ENCODE results near the gene NTNG1.
"Not testable (repeated sequence)": the region's sequence is repeated elsewhere in the genome, so short reads cannot be mapped to it uniquely, and the experiment has no call there.

Gene NTNG1

DNA sequence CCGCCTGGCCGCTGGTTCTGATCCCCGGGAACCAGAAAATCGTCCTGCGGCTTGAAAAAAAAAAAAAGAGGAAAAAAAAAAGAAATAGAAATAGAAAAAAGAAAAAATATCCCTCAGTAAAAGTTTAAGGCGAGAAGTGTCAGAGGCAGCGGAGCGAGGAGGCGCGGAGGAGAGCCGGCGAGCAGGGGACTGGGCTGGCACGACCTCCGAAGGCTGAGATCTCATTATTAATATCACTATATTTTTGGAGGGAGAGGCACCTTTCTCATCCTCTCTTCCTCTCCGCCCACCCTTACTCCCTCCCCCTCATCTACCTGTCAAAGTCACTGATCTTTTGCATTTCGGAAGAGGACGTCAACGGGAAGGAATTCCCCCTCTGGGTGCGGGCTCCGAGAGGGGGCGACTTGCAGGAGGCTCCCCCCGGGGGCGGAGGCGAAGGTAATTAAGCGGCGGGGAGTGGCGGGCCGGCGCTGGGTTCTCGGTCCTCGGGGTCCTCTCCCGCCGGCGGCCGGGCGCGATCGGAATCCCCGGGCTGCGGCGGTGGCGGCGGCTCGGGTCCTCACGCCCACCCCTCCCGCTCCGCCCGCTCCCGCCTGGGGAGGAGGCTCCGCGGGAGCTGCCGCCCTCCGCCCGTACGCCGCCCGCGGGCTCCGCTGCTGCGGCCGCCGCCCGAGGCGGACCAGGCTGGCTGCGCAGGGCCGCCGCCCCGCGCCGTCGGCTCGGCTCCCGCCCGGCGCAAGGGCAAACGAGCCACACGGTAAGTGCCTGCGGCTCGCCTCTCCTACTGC lies at the start of gene NTNG1:
TSS of gene NTNG1 (plus strand) at position 337 of the 788 bp plus-strand sequence.
- peak in 27 of 42 donors; percentile 5 to 61 (median 22) for DNase-seq
- intact Hi-C loops (cut with DNase I): no loop called here

DNA sequence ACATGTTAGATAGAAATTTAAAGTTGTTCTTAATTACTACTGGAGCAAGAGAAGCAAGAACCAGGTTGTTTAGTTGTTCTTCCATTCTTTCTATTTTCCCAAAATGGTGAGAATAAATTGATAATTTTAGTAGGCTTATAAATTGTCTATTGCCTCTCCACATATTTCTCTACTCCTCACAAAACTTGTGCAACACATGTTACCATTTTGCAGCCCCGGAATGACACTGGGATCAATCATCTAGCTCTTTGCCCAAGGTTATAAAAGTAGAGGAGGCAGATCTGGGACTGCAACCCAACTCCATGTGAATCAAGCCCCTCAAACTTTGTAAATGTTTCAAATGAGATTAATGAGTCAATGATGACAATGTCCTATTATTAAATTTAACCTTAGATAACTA lies 49.4 kb upstream of the NTNG1 start:
- intact Hi-C loops (cut with DNase I): no loop called here
- DNase-seq: no peak

DNA sequence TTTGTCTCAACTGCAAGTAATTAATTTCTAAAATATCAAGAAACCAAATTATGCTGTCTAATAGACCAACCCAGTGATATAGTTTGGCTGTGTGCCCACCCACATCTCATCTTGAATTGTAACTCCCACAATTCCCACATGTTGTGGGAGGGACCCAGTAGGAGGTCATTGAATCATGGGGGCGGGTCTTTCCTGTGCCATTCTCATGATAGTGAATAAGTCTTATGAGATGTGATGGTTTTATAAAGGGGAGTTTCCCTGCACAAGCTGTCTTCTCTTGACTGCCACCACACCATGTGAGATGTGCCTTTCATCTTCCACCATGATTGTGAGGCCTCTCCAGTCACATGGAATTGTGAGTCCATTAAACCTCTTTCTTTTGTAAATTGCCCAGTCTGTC lies 47.4 kb upstream of the NTNG1 start:
- intact Hi-C loops (cut with DNase I); DNase-seq: not testable (repeated sequence)

DNA sequence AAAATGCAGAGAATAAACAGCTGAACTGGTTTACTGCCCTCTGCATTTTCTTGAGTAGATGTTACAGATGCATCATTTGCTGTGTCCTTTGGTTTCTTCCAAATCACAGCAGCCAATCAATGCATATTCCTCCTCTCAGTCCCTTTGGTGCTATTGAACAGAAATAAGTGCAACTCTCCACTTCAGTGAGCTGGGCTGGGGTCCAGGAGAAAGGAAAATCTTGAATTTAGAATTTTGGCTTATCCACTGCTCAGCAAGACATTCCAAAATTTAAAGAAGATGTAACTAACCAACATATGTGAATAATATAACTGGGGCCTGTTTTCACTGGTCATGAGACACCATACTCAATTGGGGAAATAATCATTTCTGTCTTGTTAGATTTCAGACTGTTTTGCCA lies 45.2 kb upstream of the NTNG1 start:
- no peak for DNase-seq
- intact Hi-C loops (cut with DNase I): no loop called here

DNA sequence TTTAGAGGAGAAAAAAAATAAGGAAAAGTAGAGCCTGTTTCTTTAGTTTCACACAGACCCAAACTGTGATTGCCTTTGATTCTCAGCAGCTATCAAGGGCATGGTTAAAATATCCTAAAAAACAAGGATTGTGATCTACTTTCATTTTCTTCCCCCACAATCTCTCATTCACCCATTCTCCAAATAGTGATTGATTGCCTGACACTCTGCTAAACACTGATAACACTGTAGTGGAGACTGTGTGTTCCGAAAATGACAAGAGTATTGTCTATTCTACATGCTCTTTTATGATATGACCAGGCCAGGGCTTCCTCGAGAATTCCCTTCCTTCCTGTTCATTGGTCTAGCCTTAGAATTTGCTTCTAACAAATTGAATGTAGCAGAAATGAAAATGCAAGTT lies 44.1 kb upstream of the NTNG1 start:
- intact Hi-C loops (cut with DNase I): no loop called here
- DNase-seq: no peak

DNA sequence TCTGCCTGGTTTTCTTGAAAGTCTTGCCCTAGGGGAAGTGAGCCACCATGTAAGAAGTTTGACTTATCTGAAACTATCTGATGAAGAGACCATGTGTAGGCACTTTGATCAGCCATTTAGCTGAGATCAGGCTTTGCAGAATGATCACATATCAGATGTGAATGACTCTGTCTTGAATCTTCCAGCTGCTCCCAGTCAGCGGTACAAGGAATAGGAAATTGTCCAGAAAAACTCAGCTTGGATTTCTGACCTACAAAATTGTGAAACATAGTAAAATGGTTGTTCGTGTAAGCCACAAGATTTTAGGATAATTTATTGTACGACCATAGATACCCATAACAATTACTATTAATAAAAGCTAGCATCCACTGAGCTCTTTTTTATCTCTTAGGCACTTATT lies 41.9 kb upstream of the NTNG1 start:
- no peak for DNase-seq

DNA sequence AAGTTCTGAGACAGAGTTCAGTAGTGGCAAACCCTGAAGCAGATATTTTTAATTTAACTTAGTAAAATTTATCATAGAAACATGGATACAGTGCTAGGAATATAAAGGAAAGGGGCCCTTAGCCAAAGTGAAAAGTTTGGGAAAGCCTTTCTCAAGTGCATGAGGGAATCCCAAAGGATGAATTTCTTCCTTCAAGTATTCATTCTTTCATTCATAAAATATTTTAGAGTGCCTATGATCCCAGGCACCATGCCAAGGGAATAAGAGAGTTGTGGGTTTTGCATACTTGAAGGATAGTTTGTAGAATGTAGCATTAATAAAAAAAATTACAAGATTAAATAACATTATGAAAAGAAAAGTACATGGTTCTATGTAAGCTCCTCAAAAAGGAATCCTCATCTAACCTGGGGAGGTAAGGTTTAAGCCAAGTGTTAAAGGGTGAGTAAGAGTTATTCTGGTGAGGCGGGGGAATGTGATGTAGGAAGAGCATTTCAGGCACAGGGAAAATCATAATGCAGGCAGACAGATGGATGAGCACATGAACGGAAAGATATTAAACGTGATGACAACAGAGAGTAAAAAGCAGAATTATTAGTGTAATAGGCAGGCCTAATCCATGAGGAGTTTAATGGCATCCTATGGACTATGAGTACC lies 40.4 kb upstream of the NTNG1 start:
- DNase-seq: no peak
- intact Hi-C loops (cut with DNase I): no loop called here

More for the DNA sequence above, 41.9 kb upstream of the NTNG1 start:
- intact Hi-C loops (cut with DNase I): no loop called here

DNA sequence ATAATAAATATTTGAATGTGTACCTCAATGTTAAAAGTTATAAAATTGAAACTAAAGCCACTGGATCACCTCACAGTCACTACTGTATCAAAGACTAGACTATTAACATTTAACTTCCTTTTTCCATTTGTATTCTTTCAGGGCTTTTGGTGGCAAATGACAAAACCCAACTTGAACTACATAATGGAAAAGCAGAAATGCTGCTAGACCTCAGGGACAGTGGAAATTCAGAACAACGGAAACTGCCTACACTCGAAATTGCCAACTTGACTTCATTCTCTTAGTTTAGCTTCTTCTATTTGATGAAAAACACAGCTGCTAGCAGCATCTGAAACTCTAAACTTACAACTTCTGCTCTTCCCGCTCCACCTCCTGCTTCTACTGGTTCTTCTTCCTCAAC lies 34.9 kb upstream of the NTNG1 start:
- DNase-seq: no peak
- intact Hi-C loops (cut with DNase I): no loop called here

DNA sequence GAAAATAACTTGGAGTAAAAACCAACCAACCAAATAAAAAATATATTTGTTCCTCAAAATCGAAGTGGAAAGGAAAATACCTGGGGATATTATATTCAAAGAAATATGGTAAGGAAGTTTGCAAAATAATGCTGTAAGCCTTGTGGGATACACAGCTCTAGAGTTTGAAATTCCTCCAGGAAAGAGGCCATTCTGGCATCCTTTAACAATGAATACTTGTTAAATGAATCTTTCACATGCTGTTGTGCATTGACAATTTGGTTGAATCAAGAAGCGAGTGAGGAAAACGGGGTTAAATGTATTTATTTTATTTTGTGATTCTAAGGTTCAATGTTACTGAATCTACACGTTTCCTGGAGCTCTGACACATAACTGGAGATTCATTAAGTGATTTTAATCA lies 30.5 kb upstream of the NTNG1 start:
- intact Hi-C loops (cut with DNase I): no loop called here
- no peak for DNase-seq

DNA sequence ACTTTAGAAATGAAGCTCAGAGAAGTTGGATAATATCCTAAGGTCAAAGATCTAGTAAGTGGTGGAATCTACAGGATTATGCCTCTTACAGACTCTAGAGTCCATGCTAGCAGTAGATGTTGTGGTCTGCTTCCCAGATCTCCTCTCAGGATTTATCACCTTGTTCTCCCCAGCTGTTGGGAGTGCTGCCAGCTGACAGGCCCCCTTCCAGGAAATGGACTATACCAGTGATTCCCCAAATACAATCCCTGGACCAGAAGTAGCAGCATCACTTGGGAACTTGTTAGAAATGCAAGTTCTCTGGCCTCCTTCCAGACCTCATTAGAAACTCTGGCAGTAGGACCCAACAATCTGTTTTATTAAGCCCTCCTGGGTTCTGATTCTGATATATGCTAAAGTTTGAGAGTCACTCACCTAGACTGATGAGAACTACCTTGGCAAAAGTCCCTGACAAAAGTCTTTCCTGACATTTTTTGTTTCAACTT lies 24.5 kb upstream of the NTNG1 start:
- intact Hi-C loops (cut with DNase I): no loop called here
- DNase-seq: no peak

DNA sequence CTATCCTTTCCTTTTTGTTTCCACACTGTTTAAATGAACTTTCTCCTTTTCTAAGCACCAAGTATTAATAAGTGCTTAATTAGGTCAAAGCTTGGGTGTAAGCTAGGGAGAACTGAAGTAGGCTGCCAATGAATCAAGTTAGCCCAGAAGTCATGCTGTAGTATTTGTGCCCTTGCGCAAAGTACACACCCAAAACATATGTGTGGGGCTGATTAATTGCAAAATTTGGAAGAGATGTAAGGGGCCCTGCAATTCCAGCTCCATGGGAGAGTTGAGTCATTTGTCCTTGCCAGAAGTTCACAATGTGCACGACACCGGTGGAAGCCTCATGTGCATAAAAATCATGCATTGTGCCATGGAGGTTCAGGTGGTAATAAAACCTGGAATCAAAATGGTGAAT lies 18.6 kb upstream of the NTNG1 start:
- no peak for DNase-seq
- intact Hi-C loops (cut with DNase I): no loop called here

DNA sequence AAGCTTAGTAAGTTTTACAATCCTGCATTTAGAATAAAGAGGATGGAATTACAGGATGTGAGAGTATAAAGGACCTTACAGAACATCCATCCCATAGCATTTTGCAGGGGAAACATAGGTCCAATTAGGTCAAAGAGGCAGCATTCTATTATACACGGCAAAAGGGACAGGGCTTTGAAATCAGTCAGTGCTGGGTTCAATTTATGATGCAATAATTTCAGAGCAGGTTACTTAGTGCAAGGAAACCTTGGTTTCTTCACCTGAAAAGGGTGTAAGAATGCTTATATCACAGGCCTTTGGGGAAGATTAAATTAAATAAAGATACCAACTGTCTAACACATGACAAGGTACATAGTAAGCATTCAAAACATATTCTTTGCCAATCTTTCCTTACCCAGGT lies 17.1 kb upstream of the NTNG1 start:
- no peak for DNase-seq
- intact Hi-C loops (cut with DNase I): no loop called here

DNA sequence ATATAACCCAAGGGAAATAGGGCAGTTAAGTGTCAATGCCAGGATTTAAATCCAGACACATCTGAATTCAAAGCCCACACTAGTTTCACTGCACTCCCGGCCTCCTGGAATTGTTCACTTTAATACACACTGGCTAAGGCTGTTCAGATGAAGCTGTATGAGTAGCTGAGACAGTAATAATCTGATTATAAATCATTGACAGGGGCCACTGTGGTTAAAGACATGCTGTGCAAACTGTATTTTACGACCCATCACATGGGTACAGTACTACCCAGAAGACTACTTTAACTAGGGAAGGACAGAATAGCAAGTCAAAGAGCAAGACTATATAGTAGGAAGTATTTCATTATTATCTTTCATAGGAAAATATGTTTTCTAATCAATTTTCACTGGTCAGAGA lies 16.1 kb upstream of the NTNG1 start:
- intact Hi-C loops (cut with DNase I): no loop called here

DNA sequence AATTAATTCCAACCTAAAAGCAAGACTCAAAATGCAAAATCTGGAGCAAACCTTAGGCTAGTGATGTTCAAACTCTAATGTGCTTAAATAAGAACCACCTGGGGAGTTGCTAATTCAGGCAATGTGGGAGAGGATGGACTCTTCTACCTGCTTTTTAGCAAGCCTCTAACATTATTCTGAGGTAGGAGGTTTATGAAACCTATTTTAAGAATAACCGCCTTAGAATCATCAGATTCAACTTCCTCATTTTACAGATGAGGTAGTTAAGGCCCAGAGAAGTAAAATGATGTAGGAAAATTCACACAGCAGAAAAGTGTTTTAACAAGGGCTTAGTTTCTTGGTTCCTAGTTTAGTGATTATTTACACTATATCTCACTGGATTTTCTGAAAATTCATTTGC lies 8.6 kb upstream of the NTNG1 start:
- intact Hi-C loops (cut with DNase I): no loop called here
- DNase-seq: no peak

More for the DNA sequence above, 16.1 kb upstream of the NTNG1 start:
- DNase-seq: no peak

DNA sequence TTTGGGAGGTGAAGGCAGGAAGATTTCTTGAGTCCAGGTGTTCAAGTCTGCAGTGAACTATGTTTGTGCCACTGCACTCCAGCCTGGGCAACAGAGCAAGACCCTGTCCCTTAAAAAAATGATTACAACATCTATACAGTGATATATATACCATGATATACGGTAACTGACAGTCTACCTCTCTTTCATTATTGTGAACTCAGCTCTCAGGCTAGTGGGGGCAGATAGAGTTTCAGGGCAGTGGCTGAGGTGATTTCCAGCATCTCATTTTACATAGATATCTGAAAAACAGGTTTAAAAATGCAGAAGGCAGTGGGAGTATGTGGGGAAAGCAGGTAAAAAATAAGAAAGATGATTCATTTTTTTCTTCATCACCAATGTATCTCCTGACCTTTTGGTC lies 8.1 kb upstream of the NTNG1 start:
- DNase-seq: no peak
- intact Hi-C loops (cut with DNase I): no loop called here

DNA sequence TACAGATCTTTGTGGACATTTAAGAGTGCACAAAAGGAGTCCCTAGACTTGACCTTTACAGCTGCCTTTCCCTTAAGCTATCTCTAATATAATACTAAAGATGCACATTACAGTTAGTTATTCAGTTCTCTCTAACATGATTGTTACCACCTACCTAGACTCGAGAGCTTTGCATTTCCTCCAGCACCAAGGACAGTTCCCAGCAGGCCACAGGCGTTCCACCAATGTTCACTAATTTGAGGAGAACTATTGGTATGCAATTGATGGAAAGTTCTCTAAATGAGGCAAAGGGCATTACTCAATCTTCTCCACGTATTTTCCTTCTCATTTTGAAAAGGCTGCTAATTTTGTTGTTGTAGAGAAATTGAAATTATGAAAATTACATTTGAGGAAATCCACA lies 5.4 kb upstream of the NTNG1 start:
- peak in 5 of 42 donors; percentile 7 to 38 (median 10) for DNase-seq
- intact Hi-C loops (cut with DNase I): no loop called here

DNA sequence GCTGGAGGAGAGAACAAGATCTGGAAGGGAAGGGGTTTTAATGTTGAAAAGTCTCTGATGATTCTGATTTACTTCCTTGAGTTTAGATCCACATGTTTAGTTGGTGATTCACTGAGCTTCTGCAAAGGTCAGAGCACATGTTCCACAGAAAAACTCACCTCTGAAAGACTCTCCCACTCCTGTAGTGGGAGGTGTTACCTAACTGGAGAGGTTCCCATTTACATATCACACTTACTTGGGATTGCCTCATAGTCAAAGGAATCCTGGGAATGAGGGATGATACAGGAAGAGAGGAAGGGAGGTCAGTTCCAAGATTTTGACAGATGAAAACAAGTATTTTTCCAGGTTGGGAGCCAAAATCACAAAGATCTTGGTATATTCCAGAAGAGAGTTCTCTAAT lies 2.7 kb upstream of the NTNG1 start:
- DNase-seq: no peak
- intact Hi-C loops (cut with DNase I): no loop called here

DNA sequence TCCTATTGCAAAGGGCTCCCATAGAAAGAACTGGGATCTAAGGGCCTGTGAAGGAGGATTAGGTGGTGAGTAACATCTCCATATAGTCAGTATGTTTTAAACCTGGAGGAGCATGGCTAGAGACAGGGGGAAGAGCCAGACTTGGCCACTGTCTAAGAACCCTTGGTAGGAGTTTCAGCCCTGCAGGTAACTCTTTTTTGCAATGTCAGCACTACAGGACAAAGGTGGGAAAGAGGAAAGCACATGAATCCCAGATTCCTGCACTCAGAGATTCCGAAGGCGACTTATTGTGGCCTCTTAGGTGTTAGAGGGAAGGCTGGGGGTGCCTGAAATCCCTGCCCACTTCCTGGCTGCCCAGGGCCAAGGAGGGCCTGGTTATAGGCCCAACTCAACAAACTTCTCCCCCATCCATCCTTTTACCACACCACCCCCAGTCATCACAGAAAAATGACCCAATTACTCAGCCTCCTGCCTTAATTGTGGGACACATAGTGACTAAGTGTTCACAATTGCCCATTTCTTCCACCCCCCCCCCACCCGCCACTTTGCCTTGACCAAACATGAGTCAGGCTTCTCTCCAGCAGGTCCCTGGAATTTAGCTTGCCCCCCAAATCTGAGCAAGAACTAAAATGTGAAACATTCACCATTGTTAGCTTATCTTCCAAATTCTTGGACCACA lies 1.9 kb upstream of the NTNG1 start:
- intact Hi-C loops (cut with DNase I): no loop called here

DNA sequence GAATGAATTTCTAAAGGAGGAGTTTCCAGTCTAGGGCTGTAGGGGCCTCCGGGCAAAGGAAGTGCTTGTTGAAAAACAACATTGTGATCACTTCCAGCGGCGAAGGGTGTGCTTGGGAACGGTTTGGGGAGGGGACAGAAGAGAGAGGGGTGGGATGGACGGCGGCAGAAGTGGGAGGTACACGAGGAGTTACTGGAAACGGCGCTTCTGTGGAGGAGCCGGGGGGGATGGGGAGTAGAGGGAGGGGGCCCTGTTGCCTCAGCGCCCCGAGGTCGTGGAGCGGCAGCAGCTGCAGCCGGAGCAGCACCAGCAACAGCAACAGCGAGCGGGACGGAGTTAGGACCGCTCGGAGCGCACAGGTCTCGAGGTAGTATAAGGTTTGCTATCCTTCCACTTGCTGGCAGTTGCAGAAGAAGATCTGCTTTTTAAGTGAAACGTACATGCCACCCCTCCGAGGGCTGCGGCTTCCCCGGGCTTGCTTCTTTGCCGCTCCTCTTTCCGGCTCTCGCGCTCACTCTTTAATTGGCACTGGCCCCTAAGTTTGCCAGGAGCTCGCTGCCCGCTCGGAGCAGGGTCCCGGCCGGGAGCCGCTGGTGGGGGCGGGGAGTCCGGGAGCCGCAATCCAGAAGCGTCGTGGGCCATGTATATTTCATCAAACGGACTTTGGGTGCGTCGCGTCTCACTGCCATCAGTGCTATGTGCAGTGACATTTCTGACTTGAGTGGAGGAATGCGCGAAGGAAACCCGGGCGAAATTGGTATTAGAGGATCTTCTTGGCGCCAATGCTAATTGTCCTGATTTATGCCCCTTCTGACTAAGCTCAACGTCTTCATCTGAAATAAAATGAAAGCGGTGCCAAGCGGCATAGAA lies 771 bp upstream of the NTNG1 start:
- peak in 41 of 42 donors; percentile 14 to 79 (median 42) for DNase-seq
- intact Hi-C loops (cut with DNase I): no loop called here

More for the DNA sequence above, 1.9 kb upstream of the NTNG1 start:
- DNase-seq: no peak
